ENCODE data around the gene C1orf232.

C1orf232 gene

GRCh38 chr1:26203642-26204318 lies 35.0 kb upstream of the C1orf232 start:
- POLR2A ChIA-PET: no interaction called here
- Histone ChIP-seq H3K4me1 (ENCODE audit: control insufficient read depth, insufficient read depth, low read length) (no peaks in the 10 kb centered on the region), H3K9me3 (ENCODE audit: control insufficient read depth, insufficient read depth, low read depth, low read length) (no peaks in the 10 kb centered on the region), H3K27ac (ENCODE audit: extremely low read depth, low read depth, low read length) (no peak overlapping the region), H3K4me3 (ENCODE audit: low read depth, low read length) (no peak overlapping the region), H3K36me3 (ENCODE audit: control insufficient read depth in 2 of 2, insufficient read depth in 1 of 2, low read length in 2 of 2) (no peaks in the 10 kb centered on the region)
- CTCF ChIA-PET: interaction anchor here (0.7 to 1.0 kb wide), 4 partner anchors 9 to 160 kb away, joined by 3 to 7 read pairs (median 4); partner anchors contain the start of gene CEP85
- no peak for TF ChIP-seq ZNF768 (tag by site-specific recombination; IDR thresholded peaks at IDR 0.05)
- no peak for TF ChIP-seq ZNF16 (tag by site-specific recombination; IDR thresholded peaks at IDR 0.05; ENCODE audit: low read depth)
- no peak for TF ChIP-seq ZNF19 (tag by site-specific recombination; IDR thresholded peaks at IDR 0.05; ENCODE audit: low read depth)
- no peak for TF ChIP-seq ZNF148 (tag by site-specific recombination; IDR thresholded peaks at IDR 0.05; ENCODE audit: borderline replicate concordance)
- peak; percentile 34 for TF ChIP-seq ZIC2 (tag by site-specific recombination; IDR thresholded peaks at IDR 0.05)
- no peak for TF ChIP-seq ZNF776 (tag by site-specific recombination; IDR thresholded peaks at IDR 0.05; ENCODE audit: borderline replicate concordance)
- no peak for TF ChIP-seq OSR2 (tag by site-specific recombination; IDR thresholded peaks at IDR 0.05)
- no peak for TF ChIP-seq ZNF280D (tag by site-specific recombination; IDR thresholded peaks at IDR 0.05)
- no peak for TF ChIP-seq ZNF514 (tag by site-specific recombination; IDR thresholded peaks at IDR 0.05)
- TF ChIP-seq PRDM10 (tag by site-specific recombination; IDR thresholded peaks at IDR 0.05): no peak
- no peak for TF ChIP-seq TCF7L2 (IDR thresholded peaks at IDR 0.05; ENCODE audit: borderline replicate concordance, low read depth, low read length)
- TF ChIP-seq ZNF223 (tag by site-specific recombination; IDR thresholded peaks at IDR 0.05): no peak
- TF ChIP-seq ZNF561 (tag by site-specific recombination; IDR thresholded peaks at IDR 0.05; ENCODE audit: borderline replicate concordance): no peak
- no peak for TF ChIP-seq ZNF292 (tag by site-specific recombination; IDR thresholded peaks at IDR 0.05; ENCODE audit: borderline replicate concordance, low read depth)
- no peak for TF ChIP-seq ZNF785 (tag by site-specific recombination; IDR thresholded peaks at IDR 0.05)
- TF ChIP-seq ZNF146 (tag by site-specific recombination; IDR thresholded peaks at IDR 0.05): no peak
- TF ChIP-seq ZNF10 (tag by site-specific recombination; IDR thresholded peaks at IDR 0.05): no peak
- TF ChIP-seq ZBTB48 (tag by site-specific recombination; IDR thresholded peaks at IDR 0.05): peak; percentile 63; the same call in 1 of the 2 replicates

Data from HEK293 (cell line).